WTC11 (cell line): ENCODE results near the gene BPGM.

Experiments
- CREB1 ChIP-seq: sonication (generic); formaldehyde crosslinking; IDR thresholded peaks from 2 replicates; pipeline ENCODE4 v1.8.0; 2023; ENCODE audit warnings: mild to moderate bottlenecking, missing genetic modification reagents
- TF ChIP-seq, protein P1 (sequence below): fragments of 200-600 bp; IDR thresholded peaks from 2 replicates; pipeline ENCODE4 v1.8.0; 2022; ENCODE audit warnings: antibody characterized with exemption
- TF ChIP-seq, protein P2 (sequence below): sonication (generic); formaldehyde crosslinking; IDR thresholded peaks from 2 replicates; pipeline ENCODE4 v1.8.1; 2023; ENCODE audit warnings: mild to moderate bottlenecking, missing genetic modification reagents
- TF ChIP-seq, protein P3 (sequence below): sonication (generic); formaldehyde crosslinking; IDR thresholded peaks from 2 replicates; pipeline ENCODE4 v1.8.1; 2022; ENCODE audit warnings: mild to moderate bottlenecking, moderate library complexity, missing genetic modification reagents

DNA sequence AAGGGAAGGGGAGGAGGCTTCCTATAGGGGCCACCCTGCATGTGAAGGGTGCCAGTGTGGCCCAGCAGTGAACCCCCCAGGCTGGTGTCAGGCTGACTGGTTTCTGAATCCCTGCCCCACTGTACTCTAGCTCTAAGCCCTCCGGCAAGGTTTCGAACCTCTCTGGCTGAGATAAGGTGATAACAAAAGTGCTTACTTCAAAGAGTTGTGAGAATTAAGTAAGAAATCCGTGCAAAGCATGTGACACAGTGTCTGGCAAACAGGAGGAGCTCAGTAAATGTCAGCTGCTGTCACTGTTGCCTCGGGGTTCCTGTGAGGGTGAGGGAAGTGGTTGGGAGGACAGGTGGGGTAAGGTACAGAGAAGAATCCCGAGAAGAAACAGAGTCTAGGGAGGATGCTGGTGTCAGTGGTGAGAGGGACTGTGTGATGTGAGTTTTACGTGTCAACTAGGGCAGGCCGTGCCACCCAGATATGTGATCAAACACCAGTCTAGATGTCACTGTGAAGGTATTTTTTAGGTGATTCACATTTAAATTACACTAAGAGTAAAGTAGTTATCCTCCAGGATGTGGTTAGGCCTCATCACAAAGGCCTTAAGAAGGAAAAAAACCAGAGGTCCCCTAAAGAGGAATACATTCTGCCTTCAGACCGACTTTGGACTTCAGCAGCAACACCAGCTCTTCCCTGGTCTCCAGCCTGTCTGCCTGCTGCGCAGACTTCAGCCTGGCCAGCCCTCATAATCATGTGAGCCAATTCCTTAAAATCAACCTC lies 64.4 kb downstream of the BPGM start:
- TF ChIP-seq, protein P1, sequence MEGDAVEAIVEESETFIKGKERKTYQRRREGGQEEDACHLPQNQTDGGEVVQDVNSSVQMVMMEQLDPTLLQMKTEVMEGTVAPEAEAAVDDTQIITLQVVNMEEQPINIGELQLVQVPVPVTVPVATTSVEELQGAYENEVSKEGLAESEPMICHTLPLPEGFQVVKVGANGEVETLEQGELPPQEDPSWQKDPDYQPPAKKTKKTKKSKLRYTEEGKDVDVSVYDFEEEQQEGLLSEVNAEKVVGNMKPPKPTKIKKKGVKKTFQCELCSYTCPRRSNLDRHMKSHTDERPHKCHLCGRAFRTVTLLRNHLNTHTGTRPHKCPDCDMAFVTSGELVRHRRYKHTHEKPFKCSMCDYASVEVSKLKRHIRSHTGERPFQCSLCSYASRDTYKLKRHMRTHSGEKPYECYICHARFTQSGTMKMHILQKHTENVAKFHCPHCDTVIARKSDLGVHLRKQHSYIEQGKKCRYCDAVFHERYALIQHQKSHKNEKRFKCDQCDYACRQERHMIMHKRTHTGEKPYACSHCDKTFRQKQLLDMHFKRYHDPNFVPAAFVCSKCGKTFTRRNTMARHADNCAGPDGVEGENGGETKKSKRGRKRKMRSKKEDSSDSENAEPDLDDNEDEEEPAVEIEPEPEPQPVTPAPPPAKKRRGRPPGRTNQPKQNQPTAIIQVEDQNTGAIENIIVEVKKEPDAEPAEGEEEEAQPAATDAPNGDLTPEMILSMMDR: no peak
- TF ChIP-seq, protein P2, sequence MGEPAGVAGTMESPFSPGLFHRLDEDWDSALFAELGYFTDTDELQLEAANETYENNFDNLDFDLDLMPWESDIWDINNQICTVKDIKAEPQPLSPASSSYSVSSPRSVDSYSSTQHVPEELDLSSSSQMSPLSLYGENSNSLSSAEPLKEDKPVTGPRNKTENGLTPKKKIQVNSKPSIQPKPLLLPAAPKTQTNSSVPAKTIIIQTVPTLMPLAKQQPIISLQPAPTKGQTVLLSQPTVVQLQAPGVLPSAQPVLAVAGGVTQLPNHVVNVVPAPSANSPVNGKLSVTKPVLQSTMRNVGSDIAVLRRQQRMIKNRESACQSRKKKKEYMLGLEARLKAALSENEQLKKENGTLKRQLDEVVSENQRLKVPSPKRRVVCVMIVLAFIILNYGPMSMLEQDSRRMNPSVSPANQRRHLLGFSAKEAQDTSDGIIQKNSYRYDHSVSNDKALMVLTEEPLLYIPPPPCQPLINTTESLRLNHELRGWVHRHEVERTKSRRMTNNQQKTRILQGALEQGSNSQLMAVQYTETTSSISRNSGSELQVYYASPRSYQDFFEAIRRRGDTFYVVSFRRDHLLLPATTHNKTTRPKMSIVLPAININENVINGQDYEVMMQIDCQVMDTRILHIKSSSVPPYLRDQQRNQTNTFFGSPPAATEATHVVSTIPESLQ: no peak
- TF ChIP-seq, protein P3, sequence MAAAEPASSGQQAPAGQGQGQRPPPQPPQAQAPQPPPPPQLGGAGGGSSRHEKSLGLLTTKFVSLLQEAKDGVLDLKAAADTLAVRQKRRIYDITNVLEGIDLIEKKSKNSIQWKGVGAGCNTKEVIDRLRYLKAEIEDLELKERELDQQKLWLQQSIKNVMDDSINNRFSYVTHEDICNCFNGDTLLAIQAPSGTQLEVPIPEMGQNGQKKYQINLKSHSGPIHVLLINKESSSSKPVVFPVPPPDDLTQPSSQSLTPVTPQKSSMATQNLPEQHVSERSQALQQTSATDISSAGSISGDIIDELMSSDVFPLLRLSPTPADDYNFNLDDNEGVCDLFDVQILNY (CRISPR knock-in tag): no peak
- no peak for TF ChIP-seq CREB1
